Muscle of back (tissue), 11 donors: ENCODE data around the gene IGDCC3. TPM values are rescaled to one million over a fixed set of nuclear protein-coding genes. Genes with fewer than 3 reads are reported as not detected.

Experiments
- DNase-seq, 3 donors: peaks; one replicate each; pipeline versions ENCODE4 v3.0.0 to v3.0.0-alpha.2; 2013
- polyA plus RNA-seq, 10 donors: library from polyadenylated mRNA; unstranded; fragments of 120-200 nt; gene quantifications; one replicate each; pipeline ENCODE4 v1.2.1, GENCODE V29; 2013; ENCODE audit not compliant: insufficient read length in 10 of 10

IGDCC3 gene
- polyA plus RNA-seq, 10 donors, result 1.6 to 3.3 (median 2.8) TPM

- no peak for DNase-seq
These were observed 34.3 kb downstream of the IGDCC3 start for GRCh38 chr15:65343374-65343981.

GRCh38 chr15:65342493-65342892 lies 35.3 kb downstream of the IGDCC3 start:
- no peak for DNase-seq

DNA sequence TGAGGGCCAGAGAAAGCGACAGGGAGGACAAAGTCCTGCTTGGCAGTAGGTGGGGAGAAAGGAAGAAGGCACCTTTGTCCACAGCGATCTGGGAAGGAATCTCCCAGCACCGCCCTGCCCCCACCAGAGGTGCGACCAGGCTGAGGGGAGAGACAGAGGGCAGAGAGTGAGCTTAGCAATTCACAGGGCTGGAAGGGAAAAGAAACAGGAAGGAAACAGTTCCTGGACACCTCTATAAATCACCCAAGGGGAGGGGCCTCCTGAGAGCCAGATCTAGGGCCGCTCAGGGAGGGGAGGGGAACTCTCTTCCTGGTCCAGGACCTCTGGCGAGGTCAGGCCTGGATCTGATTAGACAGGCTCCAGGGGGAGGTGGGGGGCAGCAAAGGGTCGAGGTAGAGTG lies 37.9 kb downstream of the IGDCC3 start:
- DNase-seq, result no peak

DNA sequence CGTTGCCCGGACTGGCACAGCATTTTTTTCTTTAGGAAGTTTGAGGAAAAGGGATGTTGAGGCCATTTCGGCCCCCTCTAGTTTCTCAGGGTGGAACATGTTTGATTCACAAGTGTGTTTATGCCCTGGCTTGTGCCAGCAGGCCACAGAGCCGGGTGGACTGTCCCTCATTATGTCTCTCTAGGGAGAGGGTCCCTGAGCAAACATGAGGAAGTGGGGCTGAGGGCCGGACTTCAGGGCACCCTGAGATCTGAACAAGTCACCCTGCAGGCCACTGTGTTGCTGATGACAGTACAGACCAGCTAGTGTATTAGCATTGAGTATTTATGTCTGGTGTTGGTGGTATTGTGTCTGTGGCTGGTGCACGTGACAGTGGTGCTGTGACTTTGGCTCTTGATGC lies 38.4 kb downstream of the IGDCC3 start:
- DNase-seq, result no peak

DNA sequence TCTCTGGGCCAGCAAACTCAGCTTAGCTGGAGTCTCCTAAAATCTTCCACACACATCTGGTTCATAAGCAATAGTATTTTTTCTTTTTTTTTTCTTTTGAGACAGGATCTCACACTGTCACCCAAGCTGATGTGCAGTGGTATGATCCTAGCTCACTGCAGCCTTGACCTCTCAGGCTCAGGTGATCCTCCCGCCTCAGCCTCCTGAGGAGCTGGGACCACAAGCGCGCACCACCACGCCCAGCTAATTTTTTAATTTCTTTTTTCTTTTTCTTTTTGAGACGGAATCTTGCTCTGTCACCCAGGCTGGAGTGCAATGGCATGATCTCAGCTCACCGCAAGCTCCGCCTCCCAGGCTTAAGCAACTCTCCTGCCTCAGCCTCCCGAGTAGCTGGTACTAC lies 39.0 kb downstream of the IGDCC3 start:
- no peak for DNase-seq

GRCh38 chr15:65338366-65338765 lies 39.4 kb downstream of the IGDCC3 start:
- no peak for DNase-seq

- no peak for DNase-seq
These were observed 40.2 kb downstream of the IGDCC3 start for GRCh38 chr15:65337436-65338070.

GRCh38 chr15:65336493-65337435 lies 41.0 kb downstream of the IGDCC3 start:
- no peak for DNase-seq

GRCh38 chr15:65335278-65336055 lies 42.3 kb downstream of the IGDCC3 start:
- DNase-seq, result no peak

DNA sequence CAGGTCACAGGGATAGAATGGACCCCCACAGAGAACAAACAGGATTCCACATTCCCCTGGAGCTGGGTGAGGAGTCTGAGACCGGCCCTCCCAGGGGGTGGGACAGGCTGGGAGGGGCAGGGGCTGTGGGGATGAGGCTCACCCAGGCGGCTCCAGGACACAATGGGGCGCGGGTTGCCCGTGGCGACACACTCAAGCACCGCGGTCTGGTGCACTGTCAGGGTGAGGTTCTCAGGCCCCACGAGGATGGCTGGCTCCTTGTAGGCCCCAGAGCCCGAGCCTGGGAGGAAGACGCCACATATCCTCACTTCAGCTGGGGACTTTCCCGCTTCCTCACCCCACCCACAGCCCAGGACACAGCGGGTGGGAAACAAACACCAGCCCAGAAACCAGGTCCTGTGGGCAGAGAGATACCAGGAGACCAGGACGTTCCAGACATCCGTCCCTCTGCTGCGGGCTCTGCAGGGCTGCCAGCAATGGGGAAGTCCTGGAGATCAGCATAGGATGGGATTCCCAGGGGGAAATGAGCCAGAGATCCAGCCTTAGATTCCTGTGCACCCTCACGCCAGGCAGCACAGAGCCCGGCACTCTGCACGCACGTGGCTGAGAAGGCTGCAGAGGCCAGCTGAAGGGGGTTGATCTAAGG lies 43.1 kb downstream of the IGDCC3 start:
- no peak for DNase-seq

GRCh38 chr15:65333856-65334255 lies 43.9 kb downstream of the IGDCC3 start:
- no peak for DNase-seq

- no peak for DNase-seq
These were observed 44.5 kb downstream of the IGDCC3 start for GRCh38 chr15:65333148-65333820.

GRCh38 chr15:65332391-65333147 lies 45.2 kb downstream of the IGDCC3 start:
- DNase-seq, result no peak

DNA sequence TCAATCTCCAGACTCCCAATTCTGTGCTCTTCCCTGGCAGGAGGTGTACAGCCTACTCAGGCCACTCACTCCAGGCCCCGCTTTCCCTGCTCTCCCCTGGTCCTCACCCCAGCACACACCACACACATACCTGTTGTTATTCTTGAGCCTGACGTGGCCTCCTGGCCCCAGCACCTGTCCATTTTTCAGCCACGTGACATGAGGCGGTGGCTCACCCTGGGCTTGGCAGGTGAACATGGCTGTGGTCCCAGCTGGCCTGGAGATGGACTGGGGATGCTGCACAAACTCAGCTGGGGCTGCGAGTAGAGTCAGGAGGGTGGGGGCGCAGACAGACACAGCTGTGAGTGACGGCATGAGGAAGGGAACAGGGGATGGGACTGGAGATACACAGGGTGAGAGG lies 46.0 kb downstream of the IGDCC3 start:
- DNase-seq, result no peak

DNA sequence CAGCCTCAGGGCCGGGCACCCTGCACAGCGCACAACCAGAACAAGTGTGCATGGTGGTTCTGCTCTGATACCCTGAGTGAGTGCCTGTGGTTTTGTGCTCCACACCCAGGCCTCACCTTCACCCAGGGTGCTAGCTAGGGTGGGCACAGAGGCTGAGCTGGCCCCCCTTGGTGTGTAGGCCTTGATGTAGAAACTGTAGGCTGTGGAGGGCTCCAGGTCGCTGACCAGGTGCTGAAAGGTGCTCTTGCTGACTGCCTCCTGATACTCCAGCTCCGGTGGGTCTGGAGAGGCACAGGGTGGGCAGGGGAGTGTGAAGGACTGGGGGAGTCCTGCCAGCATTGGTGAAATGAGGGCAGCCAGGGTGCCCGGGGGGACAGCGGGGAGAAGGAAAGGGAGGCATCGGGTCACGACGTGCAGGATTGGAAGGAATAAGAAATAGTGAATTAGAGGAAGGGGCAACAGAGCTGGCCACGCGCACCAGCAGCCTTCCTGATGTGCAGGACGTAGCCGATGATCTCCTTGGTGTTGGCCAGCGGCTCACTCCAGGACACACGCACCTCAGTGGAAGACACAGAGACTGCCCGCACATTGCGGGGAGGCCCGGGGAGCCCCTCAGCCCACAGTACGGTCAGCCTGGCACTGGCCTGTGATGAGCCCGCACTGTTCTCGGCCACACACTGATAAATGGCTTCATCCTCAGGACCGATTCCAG lies 46.7 kb downstream of the IGDCC3 start:
- no peak for DNase-seq

DNA sequence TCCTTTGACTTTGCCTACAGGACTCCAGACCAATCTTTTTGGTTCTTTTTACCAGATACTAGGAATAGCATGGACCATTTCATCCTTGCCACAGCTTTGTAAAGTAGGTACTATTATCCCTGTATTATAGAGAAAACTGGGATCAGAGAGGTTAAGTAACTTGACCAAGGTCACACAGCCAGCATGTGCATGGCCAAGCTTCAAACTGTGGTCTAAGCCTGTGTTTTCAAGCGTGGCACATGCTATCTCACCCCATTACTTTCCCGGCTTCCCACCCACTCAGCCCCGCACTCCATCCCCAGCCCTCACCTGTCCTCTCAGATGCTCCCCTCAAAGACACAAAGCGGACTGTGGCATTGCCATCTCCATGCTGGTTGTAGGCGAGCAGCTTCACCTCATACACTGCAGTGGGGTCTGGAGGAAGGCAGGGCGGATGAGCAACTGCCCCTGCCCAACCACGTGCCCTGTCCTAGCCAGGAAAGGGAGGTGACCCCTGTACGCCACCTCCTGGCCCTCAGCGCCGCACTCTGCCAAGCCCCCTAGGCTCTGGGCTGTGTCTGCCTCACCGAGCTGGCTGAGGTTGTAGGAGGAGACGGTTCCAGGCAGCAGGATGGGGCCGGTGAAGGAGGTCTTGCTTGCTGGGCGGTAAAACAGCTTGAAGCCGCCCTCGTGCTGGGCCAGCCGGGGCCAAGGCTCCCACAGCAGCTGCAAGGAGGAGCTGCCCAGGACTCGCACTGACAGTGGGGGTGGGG lies 47.6 kb downstream of the IGDCC3 start:
- no peak for DNase-seq

DNA sequence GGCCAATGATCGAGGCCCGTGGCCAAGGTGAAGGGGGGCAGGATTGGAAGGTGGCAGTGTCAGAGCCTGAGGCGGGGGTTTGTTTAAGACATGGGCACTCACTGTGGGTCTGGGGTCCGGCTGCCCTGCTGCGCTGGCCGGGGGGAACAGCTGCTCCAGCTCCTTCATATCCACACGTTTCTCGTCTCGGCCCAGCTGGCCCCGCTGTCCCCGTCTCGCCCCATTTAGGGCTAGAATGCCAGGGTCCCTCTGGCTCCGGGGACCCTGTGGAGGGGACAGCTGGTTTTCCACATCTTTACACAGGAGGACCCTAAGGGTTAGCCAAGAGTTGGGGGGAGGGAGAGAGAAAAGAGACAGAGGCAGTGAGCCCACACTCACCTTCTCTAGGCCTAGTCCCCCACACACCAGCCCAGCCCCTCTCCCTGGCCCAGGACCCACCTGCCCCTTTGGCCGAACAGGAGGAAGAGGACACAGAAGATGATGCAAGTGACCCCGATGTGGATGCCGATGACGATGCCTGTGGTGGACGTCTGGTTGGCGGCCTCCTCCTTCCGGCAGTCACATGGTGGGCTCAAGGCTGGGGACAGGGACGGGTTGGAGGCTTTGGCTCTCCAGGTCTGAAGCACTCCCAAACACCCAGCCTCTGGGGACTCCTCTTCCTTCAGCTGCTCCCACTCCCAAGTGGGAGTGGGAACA lies 48.4 kb downstream of the IGDCC3 start:
- no peak for DNase-seq
